22Rv1 (cell line): Measurements from ENCODE around the gene APOBEC3A.
"Not testable (repeated sequence)": the region's sequence is repeated elsewhere in the genome, so short reads cannot be mapped to it uniquely, and the experiment has no call there.

Experiments used
- H3K27ac ChIP-seq: fragments of 450-650 bp; 2 replicates; pipeline ENCODE4 v1.5.1; 2017
- CTCF ChIP-seq: fragments of 450-650 bp; IDR thresholded peaks from 2 replicates; pipeline ENCODE4 v1.5.1; 2017; ENCODE audit warnings: mild to moderate bottlenecking
- ZFX ChIP-seq: fragments of 450-650 bp; IDR thresholded peaks from 2 replicates; pipeline ENCODE4 v1.6.1; 2017; ENCODE audit warnings: antibody characterized with exemption, borderline replicate concordance

The APOBEC3A gene

GRCh38 chr22:38953577-38954413 lies 3.6 kb upstream of the APOBEC3A start:
- TF ChIP-seq CTCF, result no peak
- no peak for TF ChIP-seq ZFX
- H3K27ac ChIP-seq, result no peak overlapping the region

GRCh38 chr22:38954414-38955043 lies 2.9 kb upstream of the APOBEC3A start:
- no peak overlapping the region for H3K27ac ChIP-seq
- TF ChIP-seq ZFX, result no peak

- no peak overlapping the region for H3K27ac ChIP-seq
- TF ChIP-seq ZFX (no peak), CTCF (no peak)
Observed at GRCh38 chr22:38955250-38955905, 2.0 kb upstream of the APOBEC3A start.

- H3K27ac ChIP-seq, result no peak overlapping the region
- TF ChIP-seq CTCF (no peak), ZFX (no peak)
Observed at GRCh38 chr22:38955926-38956325, 1.5 kb upstream of the APOBEC3A start.

GRCh38 chr22:38956551-38956950 lies 858 bp upstream of the APOBEC3A start:
- H3K27ac ChIP-seq, result no peak overlapping the region
- TF ChIP-seq ZFX (no peak), CTCF (no peak)

- H3K27ac ChIP-seq, result no peak overlapping the region
- TF ChIP-seq CTCF, result no peak
- no peak for TF ChIP-seq ZFX
Observed at GRCh38 chr22:38957808-38958650, 620 bp downstream of the APOBEC3A start.

GRCh38 chr22:38958651-38958943 lies 1.2 kb downstream of the APOBEC3A start:
- not testable (repeated sequence) for H3K27ac ChIP-seq
